ENCODE results near the gene UNC5B.
A peak's percentile ranks its signal among the peaks of the same experiment; 100 is the strongest.

Gene UNC5B

DNA sequence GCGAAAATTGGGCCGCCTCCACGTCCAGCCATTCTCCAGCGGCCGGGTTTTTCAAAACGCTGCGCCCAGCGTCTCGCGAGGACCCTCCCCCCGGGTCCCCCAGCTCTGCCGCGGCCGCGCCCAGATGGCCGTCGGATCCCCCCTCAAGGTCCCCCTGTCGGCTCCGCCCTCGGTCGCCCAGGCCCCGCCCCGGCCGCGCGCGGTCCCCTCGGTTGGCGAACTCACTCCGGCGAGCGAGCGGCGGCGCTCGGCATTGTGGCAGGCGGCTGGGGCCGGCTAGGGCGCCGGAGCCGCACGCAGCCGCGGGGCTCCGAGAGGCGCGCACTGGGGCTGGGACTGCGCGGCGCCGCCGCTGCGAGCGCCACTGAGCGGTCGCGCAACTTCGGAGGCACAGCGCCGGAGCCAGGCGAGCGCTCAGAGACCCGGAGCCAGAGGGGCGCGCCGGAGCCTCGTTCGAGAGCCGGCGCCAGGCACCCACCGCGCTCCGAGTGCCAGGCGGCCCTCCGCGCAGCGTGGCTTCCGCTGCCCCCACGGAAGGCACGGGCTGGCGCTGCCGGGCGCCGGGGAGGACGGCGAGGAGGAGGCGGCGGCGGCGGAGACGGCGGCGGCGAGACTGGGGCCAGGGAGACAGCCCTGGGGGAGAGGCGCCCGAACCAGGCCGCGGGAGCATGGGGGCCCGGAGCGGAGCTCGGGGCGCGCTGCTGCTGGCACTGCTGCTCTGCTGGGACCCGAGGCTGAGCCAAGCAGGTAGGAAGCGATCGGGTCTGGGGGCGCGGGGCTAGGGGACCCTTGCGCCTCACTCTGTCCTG is at the start of gene UNC5B:
Gene UNC5B, plus strand, starts transcription at position 253 of the 809 bp plus-strand sequence. Its CDS starts 416 bp downstream, at position 669.
- peak; percentile 77 for DNase-seq

- DNase-seq: no peak
These were observed 38.9 kb upstream of the UNC5B start for GRCh38 chr10:71173466-71173865.

DNA sequence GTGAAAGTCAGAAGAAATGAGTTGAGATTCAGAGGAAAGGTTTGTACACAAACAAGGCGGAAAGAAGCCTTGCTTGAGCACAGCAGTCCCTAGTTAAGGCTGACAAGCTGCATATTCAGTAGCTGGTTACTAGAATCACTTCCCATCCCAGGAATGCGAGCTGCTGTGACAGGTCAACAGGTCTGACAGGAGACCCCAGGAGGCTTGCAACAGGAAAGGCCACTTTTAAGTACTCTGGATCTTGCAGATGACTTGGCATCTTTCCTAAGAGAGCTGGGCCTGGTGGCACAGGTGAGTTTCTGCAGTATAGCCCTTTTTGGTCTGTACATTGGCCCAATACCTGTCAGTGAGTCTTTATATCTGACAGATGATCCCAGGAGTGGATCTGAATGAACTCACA is 35.7 kb upstream of the UNC5B start:
- no peak for DNase-seq

DNA sequence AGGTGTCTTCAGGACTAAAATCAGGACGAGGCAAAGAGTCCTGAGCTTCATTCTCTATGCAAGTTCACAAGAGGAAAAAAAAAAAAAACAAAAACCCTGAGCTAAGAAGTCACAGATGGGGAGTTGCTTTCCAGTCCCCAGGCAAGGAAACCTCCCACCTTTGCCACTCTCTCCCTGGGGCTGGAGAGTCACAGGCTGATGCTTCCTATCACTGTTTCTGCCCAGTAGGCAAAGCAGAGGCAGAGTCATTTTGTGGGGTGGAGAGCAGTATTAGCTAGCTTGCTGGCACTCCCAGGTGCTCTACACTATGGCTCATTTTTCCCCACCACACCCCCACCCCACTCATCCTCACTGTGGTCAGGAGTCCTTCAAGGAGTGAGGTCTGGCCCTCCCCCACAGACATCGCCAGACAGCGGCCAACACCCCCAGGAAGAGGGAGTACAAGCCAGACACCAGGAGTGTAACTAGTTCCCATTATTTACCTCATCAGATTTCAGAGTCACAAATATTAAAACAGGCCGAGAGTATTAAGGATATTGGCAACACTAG is 34.6 kb upstream of the UNC5B start:
- no peak for DNase-seq

GRCh38 chr10:71178880-71179279 is 33.5 kb upstream of the UNC5B start:
- no peak for DNase-seq

DNA sequence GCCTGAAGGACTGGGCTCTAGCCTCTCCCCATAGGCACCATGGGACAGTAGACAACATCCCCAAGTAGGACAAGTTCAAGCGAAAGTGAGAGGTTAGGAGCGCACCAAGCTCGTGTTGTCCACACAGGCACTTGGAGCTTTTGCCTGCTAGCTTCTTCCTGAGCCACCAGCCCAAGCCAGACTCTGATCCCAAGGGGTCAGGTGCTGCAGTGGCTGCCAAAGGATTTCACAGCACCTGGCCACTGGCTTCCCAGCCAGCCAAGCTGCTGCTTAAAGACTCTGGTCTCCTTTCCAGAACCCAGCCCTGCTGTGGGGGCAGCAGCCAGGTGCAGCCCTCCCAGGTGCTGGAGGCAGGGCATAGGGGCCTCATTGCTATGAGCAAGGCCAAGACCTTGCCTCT is 33.0 kb upstream of the UNC5B start:
- no peak for DNase-seq

GRCh38 chr10:71184421-71184820 is 27.9 kb upstream of the UNC5B start:
- no peak for DNase-seq

- DNase-seq: no peak
These were observed 27.2 kb upstream of the UNC5B start for GRCh38 chr10:71185209-71185608.

GRCh38 chr10:71187197-71187596 is 25.2 kb upstream of the UNC5B start:
- no peak for DNase-seq

GRCh38 chr10:71187600-71187999 is 24.8 kb upstream of the UNC5B start:
- DNase-seq: no peak

- no peak for DNase-seq
These were observed 24.2 kb upstream of the UNC5B start for GRCh38 chr10:71188201-71188600.

GRCh38 chr10:71191019-71191418 is 21.4 kb upstream of the UNC5B start:
- no peak for DNase-seq

GRCh38 chr10:71191551-71192076 is 20.8 kb upstream of the UNC5B start:
- peak; percentile 30 for DNase-seq

DNA sequence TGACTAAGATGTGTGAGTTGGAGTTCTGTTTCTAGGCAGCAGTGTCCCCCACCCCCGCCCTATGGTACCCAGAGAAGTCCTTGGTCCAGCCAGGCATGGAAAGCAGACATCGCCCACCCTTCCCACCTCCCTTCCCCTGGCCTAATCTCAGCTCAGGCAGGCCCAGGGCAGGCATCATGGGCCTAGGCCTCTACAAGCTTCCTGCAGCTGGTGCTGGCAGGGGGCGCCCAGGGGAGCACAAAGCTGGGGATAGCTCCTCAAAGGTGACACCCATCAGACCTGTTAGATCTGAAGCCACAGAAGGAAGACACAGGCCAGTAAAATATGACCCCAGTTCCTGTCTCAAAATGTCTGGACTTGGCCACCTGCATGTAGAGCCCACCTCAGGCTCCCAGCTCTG is 18.9 kb upstream of the UNC5B start:
- DNase-seq: no peak

- DNase-seq: no peak
These were observed 14.4 kb upstream of the UNC5B start for GRCh38 chr10:71197955-71198354.

DNA sequence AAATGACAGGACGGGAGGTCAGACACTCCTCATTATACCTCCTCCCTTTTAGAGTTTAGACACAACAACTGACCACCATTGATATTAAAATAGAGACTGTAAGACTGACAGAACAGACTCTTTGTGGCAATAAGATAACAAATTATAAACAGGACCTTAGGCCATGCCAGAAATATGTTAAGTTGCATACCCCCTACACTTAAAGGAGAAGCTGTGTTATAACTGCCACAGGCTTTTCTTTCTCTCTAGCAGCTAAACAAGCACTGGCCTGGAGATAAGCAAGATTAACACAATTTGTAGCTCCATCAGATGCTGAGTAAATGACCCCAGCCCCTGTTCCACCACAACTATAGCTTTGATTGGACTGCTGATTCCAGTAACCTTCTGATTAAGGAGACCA is 10.5 kb upstream of the UNC5B start:
- DNase-seq: no peak

DNA sequence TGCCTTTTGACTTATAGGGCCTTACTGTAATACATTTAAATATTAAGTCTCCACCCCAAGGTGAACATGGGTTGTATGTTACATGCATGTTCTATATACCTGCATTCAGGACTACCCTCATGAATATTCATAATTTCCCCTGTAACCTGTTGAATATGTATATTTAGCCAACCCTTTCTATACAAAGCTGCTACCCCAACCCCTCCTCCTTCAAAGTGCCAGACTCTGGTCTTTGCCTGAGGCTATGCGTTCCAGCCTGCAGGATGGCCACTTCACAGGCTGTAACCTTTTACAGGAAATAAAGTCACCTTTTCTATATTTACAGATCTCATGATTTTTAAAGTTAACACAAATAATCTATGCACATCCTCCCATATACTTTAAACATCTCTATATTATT is 10.1 kb upstream of the UNC5B start:
- no peak for DNase-seq

DNA sequence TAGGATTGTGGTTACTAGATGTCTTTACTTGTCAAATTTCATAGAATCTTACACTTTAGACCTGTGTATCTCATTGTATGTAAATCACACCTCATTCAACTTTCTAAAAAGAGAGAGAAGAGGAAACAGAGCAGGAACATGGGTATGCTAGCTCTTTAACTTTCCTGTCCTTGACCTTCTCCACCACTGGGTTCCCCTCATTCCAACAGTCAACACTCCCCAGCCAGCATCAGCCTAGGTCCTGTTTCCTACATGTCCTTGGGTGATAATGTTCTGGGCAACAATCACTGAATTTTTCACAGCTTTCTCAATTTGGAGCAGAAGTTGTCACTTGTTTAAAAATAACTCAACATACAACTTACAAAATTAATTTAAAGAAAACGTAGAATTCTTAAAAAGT is 9.2 kb upstream of the UNC5B start:
- no peak for DNase-seq

- DNase-seq: no peak
These were observed 8.7 kb upstream of the UNC5B start for GRCh38 chr10:71203716-71204115.

DNA sequence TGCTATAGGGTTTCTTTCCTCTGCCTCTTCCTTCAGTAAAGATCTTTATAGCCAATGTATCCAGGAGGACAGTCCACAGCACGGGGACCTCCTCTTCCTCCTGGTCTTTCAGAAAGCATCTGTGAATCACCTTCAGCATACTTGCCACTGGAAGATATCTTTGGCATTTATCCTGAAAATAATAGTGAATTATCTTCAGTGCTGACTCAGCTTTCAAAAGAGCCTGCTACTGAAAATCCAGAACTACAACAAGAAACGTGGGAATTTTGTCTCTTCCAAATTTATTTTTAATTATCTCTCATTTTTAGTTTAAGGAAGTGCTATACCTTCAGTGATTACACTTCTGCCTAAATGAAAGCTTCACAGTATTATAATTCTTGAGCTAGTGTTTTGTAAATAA is 7.6 kb upstream of the UNC5B start:
- no peak for DNase-seq

DNA sequence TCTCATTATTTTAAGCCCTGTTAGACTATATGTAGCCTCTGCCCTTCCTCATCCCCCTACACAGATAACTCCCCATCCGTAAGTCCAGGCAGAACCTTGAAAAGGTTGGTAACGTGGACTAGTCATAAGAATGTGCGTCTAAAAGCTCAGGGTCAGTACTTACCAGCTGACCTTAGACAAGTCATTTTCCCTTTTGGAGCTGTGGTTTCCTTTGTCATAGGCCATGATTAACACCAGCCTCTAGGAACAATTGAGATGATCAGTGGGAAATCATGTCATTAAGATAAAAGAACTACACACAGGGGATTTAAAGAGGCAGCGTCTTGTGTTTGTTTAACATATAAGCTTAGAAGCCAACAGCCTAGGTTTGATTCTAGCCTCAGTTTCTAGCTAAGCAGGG is 6.9 kb upstream of the UNC5B start:
- peak; percentile 9 for DNase-seq

DNA sequence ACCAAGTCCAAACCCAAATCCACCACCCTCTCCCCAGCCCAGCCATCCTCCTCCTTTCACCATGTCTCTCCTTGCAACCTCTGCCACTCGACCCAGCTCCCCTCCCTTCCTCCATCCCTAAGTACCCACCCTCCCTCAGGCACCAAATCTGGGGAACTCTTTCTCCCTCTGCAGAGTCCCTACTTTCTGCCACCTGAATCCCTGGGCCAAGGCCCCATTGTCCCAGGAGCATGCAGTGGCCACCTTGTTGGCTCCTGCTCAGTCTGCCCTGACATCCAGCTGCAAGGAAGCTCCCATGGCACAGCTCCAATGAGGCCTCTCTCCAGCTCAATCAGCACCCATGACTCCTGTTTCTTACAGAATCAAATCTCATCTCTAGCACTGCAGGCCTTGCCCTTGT is 5.5 kb upstream of the UNC5B start:
- no peak for DNase-seq

- no peak for DNase-seq
These were observed 4.8 kb upstream of the UNC5B start for GRCh38 chr10:71207578-71207977.

DNA sequence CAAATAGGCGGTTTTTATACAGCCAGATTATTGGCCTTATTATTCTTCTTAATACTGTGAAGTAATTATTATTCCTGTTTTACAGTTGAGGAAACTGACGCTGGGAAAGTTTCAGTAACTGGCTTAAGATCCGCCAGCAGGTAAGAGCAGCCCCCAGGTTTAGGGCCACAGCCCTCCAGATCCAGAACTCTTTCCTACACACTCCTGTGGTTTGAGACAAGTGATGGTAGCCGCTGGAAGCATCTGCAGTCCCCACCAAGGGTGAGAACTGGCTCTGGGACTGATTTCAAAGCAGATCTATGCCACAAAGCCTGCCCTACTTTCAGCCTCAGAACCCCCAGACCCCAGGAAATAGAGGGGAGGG is 3.0 kb upstream of the UNC5B start:
- DNase-seq: no peak
